HepG2 (cell line): ENCODE results near the gene LRP1B. TPM values are rescaled to one million over a fixed set of nuclear protein-coding genes. Genes with fewer than 3 reads are reported as not detected.

Source experiments
- ATAC-seq: fragments of 200-7000 bp; cut with Tn5 transposase; 3 replicates; pipeline ENCODE4 v1.9.1; 2020; ENCODE audit warnings: mild to moderate bottlenecking, moderate library complexity
- BruUV-seq: library from RNA; stranded (reverse); fragments of 400-500 nt; replicated peaks from 2 replicates; lab custom pipeline; 2021; lab: Mats Ljungman, UMichigan
- CTCF ChIA-PET: fragments of 300-600 bp; formaldehyde crosslinking; extraction: SDS; loops from one replicate; lab custom pipeline; 2021; ENCODE audit warnings: low total read pairs, inconsistent platforms, low intra/inter-chr PET ratio; lab: Yijun Ruan, JAX
- POLR2A ChIA-PET: fragments of 350-600 bp; sonication (Branson Sonifier 250); formaldehyde crosslinking; loops from one replicate; lab custom pipeline; 2020; ENCODE audit warnings: antibody characterized with exemption, inconsistent platforms; lab: Yijun Ruan, JAX
- DNase-seq: peaks from one replicate; pipeline ENCODE4 v3.0.0-alpha.2; 2015; ENCODE audit warnings: low spot score
- FAIRE-seq: peaks from 3 replicates; lab custom pipeline; 2011; peaks lifted over from hg19 to GRCh38; lab: Jason Lieb, UNC
- H2AFZ ChIP-seq: one replicate; pipeline ENCODE4 v1.6.1; 2011; ENCODE audit warnings: low read length, inconsistent platforms
- H3K27ac ChIP-seq: fragments of 300-600 bp; 3 replicates; pipeline ENCODE4 v1.8.0; 2011; ENCODE audit warnings: mixed run types, mild to moderate bottlenecking, mixed read lengths, low read length, inconsistent platforms; ENCODE audit not compliant: insufficient read depth; ENCODE audit errors: extremely low read length
- H3K27me3 ChIP-seq, 2 experiments: fragments of 200-600 bp in 1 of 2; 2 replicates in 1 of 2; 3 replicates in 1 of 2; pipeline versions ENCODE4 v1.6.0 to v1.8.0; 2011; ENCODE audit warnings: low read length in 2 of 2, mild to moderate bottlenecking in 2 of 2, moderate library complexity in 2 of 2, inconsistent platforms in 1 of 2; ENCODE audit not compliant: insufficient read depth in 2 of 2, control insufficient read depth in 1 of 2
- H3K36me3 ChIP-seq, 2 experiments: fragments of 200-600 bp in 1 of 2; replicated peaks in 1 of 2; 2 replicates in 1 of 2; 3 replicates in 1 of 2; pipeline versions ENCODE4 v1.5.1 to v1.8.0; 2011; ENCODE audit warnings: low read length in 2 of 2, inconsistent platforms in 1 of 2; ENCODE audit not compliant: insufficient read depth in 2 of 2, control insufficient read depth in 1 of 2
- H3K4me1 ChIP-seq: 2 replicates; pipeline ENCODE4 v1.5.1; 2012; ENCODE audit warnings: low read length, inconsistent platforms; ENCODE audit not compliant: insufficient read depth
- H3K4me2 ChIP-seq: 2 replicates; pipeline ENCODE4 v1.6.0; 2011; ENCODE audit warnings: low read depth, low read length, inconsistent platforms
- H3K4me3 ChIP-seq, 3 experiments: fragments of 200-600 bp in 1 of 3; sonication (generic), shearing (Covaris generic) in 1 of 3; replicated peaks in 1 of 3; 2 replicates each; pipeline ENCODE4 v1.5.1; 2011 to 2016; ENCODE audit warnings: low read length in 3 of 3, inconsistent platforms in 2 of 3, low read depth in 2 of 3, mild to moderate bottlenecking in 2 of 3, control low read depth in 1 of 3, mixed read lengths in 1 of 3; ENCODE audit not compliant: insufficient read depth in 1 of 3
- H3K79me2 ChIP-seq: one replicate; pipeline ENCODE4 v1.6.1; 2011; ENCODE audit warnings: low read length, inconsistent platforms; ENCODE audit not compliant: insufficient read depth
- H3K9ac ChIP-seq: 2 replicates; pipeline ENCODE4 v1.6.0; 2011; ENCODE audit warnings: mild to moderate bottlenecking, low read depth, low read length, inconsistent platforms; ENCODE audit not compliant: insufficient read depth
- H3K9me3 ChIP-seq: 2 replicates; pipeline ENCODE4 v1.5.1; 2012; ENCODE audit warnings: mild to moderate bottlenecking, low read length
- H4K20me1 ChIP-seq: 2 replicates; pipeline ENCODE4 v1.6.0; 2011; ENCODE audit warnings: inconsistent platforms, mild to moderate bottlenecking, low read length, moderate library complexity; ENCODE audit not compliant: insufficient read depth
- AHR ChIP-seq: IDR thresholded peaks from 2 replicates; pipeline ENCODE4 v1.6.1; 2018; ENCODE audit warnings: missing genetic modification reagents, missing compliant biosample characterization
- CREB1 ChIP-seq, 2 experiments: fragments of 450-650 bp in 1 of 2; IDR thresholded peaks; 2 replicates each; pipeline ENCODE4 v1.6.1; 2016 to 2017; ENCODE audit warnings: control low read depth in 1 of 2, mild to moderate bottlenecking in 1 of 2, missing compliant biosample characterization in 1 of 2, missing genetic modification characterization in 1 of 2
- ELF1 ChIP-seq: sonication (generic); formaldehyde crosslinking; IDR thresholded peaks from 2 replicates; pipeline ENCODE4 v1.4.0; 2020; ENCODE audit warnings: missing genetic modification reagents
- FOXP1 ChIP-seq, 2 experiments: fragments of 450-650 bp in 1 of 2; IDR thresholded peaks; 2 replicates each; pipeline ENCODE4 v1.6.1; 2017 to 2018; ENCODE audit warnings: antibody characterized with exemption in 1 of 2
- JUN ChIP-seq: sonication (generic); formaldehyde crosslinking; IDR thresholded peaks from 2 replicates; pipeline ENCODE4 v1.4.0; 2020; ENCODE audit warnings: mild to moderate bottlenecking, missing genetic modification reagents
- KAT8 ChIP-seq: IDR thresholded peaks from 2 replicates; pipeline ENCODE4 v1.6.1; 2016; ENCODE audit warnings: missing genetic modification reagents, missing compliant biosample characterization
- NBN ChIP-seq: fragments of 450-650 bp; conservative IDR thresholded peaks from 2 replicates; pipeline ENCODE4 v1.6.1; 2017
- NFIC ChIP-seq: IDR thresholded peaks from 2 replicates; pipeline ENCODE4 v1.6.1; 2012; ENCODE audit warnings: mild to moderate bottlenecking, low read length, inconsistent platforms
- PCBP1 ChIP-seq: fragments of 200-400 bp; formaldehyde crosslinking; IDR thresholded peaks from 2 replicates; pipeline ENCODE4 v1.6.1; 2017; ENCODE audit warnings: mild to moderate bottlenecking, low read depth, low read length, borderline replicate concordance
- POLR2AphosphoS5 ChIP-seq: IDR thresholded peaks from 2 replicates; pipeline ENCODE4 v1.6.1; 2012; ENCODE audit warnings: low read depth, low read length
- YY1 ChIP-seq: IDR thresholded peaks from 2 replicates; pipeline ENCODE4 v1.6.1; 2011; ENCODE audit warnings: low read length, low read depth, moderate library complexity, mild to moderate bottlenecking; ENCODE audit not compliant: insufficient read depth, insufficient replicate concordance
- ZNF343 ChIP-seq: sonication (generic); formaldehyde crosslinking; IDR thresholded peaks from 2 replicates; pipeline ENCODE4 v1.4.0; 2020; ENCODE audit warnings: mild to moderate bottlenecking, missing genetic modification reagents
- ZSCAN30 ChIP-seq: sonication (generic); formaldehyde crosslinking; IDR thresholded peaks from 2 replicates; pipeline ENCODE4 v1.5.0; 2020; ENCODE audit warnings: mild to moderate bottlenecking, missing genetic modification reagents
- WGBS: methylation state at CpG from one replicate; pipeline ENCODE4 v1.1.6; 2017; ENCODE audit warnings: low lambda C conversion rate; 5-methylcytosine and 5-hydroxymethylcytosine counted together
- in situ Hi-C: cut with HindIII; loops from 2 replicates; pipeline ENCODE4 v1.10.0; 2017; ENCODE audit warnings: low pct_unique_long_range_greater_than_20kb; ENCODE audit not compliant: extremely low pct_ligation_motif_present
- intact Hi-C: fragments of 100-400 bp; cut with micrococcal nuclease; formaldehyde crosslinking; loops from one replicate; pipeline ENCODE4 v1.10.0; 2022; ENCODE audit not compliant: unreplicated experiment
- polyA plus RNA-seq, 8 experiments: library from polyadenylated mRNA; depleted of rRNA in 3 of 8; stranded (reverse) in 7 of 8; unstranded in 1 of 8; fragments of >200 nt; fragmentation: Illumina TruSeq in 4 of 8; extraction: Trizol in 4 of 8; gene quantifications; 2 replicates each; pipeline versions ENCODE4 v1.2.1 to v1.2.3, GENCODE V29; 2011 to 2016; ENCODE audit warnings: low read depth in 4 of 8, missing spikeins in 1 of 8, mixed read lengths in 1 of 8; ENCODE audit not compliant: insufficient read depth in 1 of 8
- total RNA-seq, 5 experiments: library from RNA; depleted of rRNA; stranded (reverse); fragments of >200 nt; fragmentation: Illumina TruSeq; extraction: Trizol; gene quantifications; 2 replicates each; pipeline ENCODE4 v1.2.3, GENCODE V29; 2016; ENCODE audit warnings: low read depth in 1 of 5
- TF ChIP-seq, protein P1 (sequence below): sonication (generic); formaldehyde crosslinking; IDR thresholded peaks from 2 replicates; pipeline ENCODE4 v1.4.0; 2020; ENCODE audit warnings: missing genetic modification reagents, borderline replicate concordance
- TF ChIP-seq, protein P2 (sequence below): sonication (generic); formaldehyde crosslinking; IDR thresholded peaks from 2 replicates; pipeline ENCODE4 v1.5.1; 2020; ENCODE audit warnings: missing genetic modification reagents, mild to moderate bottlenecking, borderline replicate concordance
- TF ChIP-seq, protein P3 (sequence below): sonication (generic); formaldehyde crosslinking; IDR thresholded peaks from 2 replicates; pipeline ENCODE4 v1.9.0; 2021; ENCODE audit warnings: missing genetic modification reagents, mild to moderate bottlenecking, borderline replicate concordance
- TF ChIP-seq, protein P4 (sequence below): sonication (generic); formaldehyde crosslinking; conservative IDR thresholded peaks from 2 replicates; pipeline ENCODE4 v1.8.1; 2023; ENCODE audit warnings: missing genetic modification reagents

LRP1B gene
- total and polyA plus RNA-seq, 2 of the 13 experiments (the other 11 are each of a cell fraction or from before 2014, with no cell fraction given) = 0.04 TPM; not detected in 1

DNA sequence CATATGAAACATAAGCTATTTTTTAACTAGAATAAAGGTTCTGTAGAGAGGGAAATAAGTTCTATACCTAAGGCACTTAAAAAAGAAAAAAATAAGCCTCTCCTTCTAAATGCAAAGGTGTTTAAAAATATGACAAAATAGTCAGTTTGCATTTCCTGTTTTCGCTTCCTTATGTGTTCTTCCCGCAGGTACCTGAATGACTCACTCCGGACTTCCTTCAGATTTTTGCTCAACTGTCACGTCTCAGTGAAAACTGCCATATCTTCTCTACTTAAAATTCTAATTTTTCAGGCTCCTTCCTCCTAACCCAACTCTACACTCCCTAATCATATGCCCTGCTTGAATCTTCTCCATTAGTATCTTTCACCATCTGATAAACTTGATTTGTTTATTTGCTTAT lies 1333.1 kb downstream of the LRP1B start (continued):
- TF ChIP-seq, protein P1, sequence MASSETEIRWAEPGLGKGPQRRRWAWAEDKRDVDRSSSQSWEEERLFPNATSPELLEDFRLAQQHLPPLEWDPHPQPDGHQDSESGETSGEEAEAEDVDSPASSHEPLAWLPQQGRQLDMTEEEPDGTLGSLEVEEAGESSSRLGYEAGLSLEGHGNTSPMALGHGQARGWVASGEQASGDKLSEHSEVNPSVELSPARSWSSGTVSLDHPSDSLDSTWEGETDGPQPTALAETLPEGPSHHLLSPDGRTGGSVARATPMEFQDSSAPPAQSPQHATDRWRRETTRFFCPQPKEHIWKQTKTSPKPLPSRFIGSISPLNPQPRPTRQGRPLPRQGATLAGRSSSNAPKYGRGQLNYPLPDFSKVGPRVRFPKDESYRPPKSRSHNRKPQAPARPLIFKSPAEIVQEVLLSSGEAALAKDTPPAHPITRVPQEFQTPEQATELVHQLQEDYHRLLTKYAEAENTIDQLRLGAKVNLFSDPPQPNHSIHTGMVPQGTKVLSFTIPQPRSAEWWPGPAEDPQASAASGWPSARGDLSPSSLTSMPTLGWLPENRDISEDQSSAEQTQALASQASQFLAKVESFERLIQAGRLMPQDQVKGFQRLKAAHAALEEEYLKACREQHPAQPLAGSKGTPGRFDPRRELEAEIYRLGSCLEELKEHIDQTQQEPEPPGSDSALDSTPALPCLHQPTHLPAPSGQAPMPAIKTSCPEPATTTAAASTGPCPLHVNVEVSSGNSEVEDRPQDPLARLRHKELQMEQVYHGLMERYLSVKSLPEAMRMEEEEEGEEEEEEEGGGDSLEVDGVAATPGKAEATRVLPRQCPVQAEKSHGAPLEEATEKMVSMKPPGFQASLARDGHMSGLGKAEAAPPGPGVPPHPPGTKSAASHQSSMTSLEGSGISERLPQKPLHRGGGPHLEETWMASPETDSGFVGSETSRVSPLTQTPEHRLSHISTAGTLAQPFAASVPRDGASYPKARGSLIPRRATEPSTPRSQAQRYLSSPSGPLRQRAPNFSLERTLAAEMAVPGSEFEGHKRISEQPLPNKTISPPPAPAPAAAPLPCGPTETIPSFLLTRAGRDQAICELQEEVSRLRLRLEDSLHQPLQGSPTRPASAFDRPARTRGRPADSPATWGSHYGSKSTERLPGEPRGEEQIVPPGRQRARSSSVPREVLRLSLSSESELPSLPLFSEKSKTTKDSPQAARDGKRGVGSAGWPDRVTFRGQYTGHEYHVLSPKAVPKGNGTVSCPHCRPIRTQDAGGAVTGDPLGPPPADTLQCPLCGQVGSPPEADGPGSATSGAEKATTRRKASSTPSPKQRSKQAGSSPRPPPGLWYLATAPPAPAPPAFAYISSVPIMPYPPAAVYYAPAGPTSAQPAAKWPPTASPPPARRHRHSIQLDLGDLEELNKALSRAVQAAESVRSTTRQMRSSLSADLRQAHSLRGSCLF (CRISPR knock-in tag) = no peak

DNA sequence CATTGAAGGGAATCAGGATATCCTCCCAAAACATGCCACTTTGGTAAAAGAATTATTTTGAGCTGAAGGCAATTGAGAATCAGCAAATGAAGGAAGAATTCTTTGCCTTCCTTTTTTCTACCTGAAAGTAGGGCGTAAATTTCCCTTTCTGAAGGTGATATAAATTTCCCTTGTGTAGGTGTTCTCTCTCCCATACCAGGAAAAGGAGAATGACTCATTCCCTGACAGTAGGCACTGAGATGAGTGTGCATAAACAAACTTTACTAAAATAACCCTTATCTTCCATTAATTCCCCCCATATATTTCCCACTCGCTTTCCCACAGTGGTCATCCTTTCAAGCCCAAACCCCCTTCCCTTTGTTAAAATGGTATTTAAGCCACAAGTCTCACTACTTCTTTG lies 1339.0 kb downstream of the LRP1B start:
- H3K9me3 ChIP-seq = no peaks in the 10 kb centered on the region
- ChIA-PET CTCF (no interaction called here), POLR2A (no interaction called here)
- no peaks in the 10 kb centered on the region for H3K79me2 ChIP-seq
- TF ChIP-seq, protein P2, sequence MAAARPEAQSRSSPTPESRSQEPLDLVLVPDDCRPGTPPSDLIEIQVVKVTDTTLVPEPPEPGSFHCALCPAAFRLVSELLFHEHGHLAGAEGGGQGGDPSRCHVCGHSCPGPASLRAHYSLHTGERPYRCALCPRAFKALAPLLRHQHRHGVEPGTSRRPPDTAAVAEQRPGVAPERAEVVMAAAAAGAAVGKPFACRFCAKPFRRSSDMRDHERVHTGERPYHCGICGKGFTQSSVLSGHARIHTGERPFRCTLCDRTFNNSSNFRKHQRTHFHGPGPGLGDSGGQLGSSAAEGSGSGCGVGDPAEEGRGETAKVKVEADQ (CRISPR knock-in tag) = no peak
- TF ChIP-seq, protein P3, sequence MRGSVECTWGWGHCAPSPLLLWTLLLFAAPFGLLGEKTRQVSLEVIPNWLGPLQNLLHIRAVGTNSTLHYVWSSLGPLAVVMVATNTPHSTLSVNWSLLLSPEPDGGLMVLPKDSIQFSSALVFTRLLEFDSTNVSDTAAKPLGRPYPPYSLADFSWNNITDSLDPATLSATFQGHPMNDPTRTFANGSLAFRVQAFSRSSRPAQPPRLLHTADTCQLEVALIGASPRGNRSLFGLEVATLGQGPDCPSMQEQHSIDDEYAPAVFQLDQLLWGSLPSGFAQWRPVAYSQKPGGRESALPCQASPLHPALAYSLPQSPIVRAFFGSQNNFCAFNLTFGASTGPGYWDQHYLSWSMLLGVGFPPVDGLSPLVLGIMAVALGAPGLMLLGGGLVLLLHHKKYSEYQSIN = no peak
- TF ChIP-seq YY1 (no peak), ELF1 (CRISPR knock-in tag) (no peak), NFIC (no peak), FOXP1 (IDR thresholded peaks at IDR 0.05) (no peak), FOXP1 (CRISPR knock-in tag; IDR thresholded peaks at IDR 0.05) (no peak), KAT8 (CRISPR knock-in tag) (no peak), AHR (CRISPR knock-in tag) (no peak), PCBP1 (no peak), POLR2AphosphoS5 (no peak), NBN (no peak), ZSCAN30 (no peak), ZNF343 (CRISPR knock-in tag) (no peak), JUN (no peak), CREB1 (IDR thresholded peaks at IDR 0.05) (no peak), CREB1 (CRISPR knock-in tag; IDR thresholded peaks at IDR 0.05) (no peak)
- TF ChIP-seq, protein P4, sequence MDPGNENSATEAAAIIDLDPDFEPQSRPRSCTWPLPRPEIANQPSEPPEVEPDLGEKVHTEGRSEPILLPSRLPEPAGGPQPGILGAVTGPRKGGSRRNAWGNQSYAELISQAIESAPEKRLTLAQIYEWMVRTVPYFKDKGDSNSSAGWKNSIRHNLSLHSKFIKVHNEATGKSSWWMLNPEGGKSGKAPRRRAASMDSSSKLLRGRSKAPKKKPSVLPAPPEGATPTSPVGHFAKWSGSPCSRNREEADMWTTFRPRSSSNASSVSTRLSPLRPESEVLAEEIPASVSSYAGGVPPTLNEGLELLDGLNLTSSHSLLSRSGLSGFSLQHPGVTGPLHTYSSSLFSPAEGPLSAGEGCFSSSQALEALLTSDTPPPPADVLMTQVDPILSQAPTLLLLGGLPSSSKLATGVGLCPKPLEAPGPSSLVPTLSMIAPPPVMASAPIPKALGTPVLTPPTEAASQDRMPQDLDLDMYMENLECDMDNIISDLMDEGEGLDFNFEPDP = no peak
- no peaks in the 10 kb centered on the region for H3K4me1 ChIP-seq
- H3K27ac ChIP-seq = no peak overlapping the region
- in situ Hi-C loops (no loop called here), intact Hi-C loops (no loop called here)
- no peak for DNase-seq
- H3K36me3 ChIP-seq = no peaks in the 10 kb centered on the region
- H3K4me3 ChIP-seq = no peak overlapping the region
- ATAC-seq = no peak
- 0% methylated on average over 2 of the region's 2 CpGs for WGBS
- no peaks in the 10 kb centered on the region for H4K20me1 ChIP-seq
- no peak overlapping the region for H3K9ac ChIP-seq
- no peak for FAIRE-seq
- H3K27me3 ChIP-seq = no peaks in the 10 kb centered on the region
- H3K4me2 ChIP-seq = no peak overlapping the region
- no peak overlapping the region for H2AFZ ChIP-seq
- no TSS peak for BruUV-seq
